GM19035 (cell line): Measurements from ENCODE around the gene DAGLB.

Source experiments
- ATAC-seq: cut with Tn5 transposase; IDR thresholded peaks from one replicate; pipeline ENCODE4 v1.9.1; 2021; ENCODE audit not compliant: unreplicated experiment

The DAGLB gene

GRCh38 chr7:6376820-6377219, 70.9 kb downstream of the DAGLB start:
- ATAC-seq = no peak

GRCh38 chr7:6375348-6376101, 72.2 kb downstream of the DAGLB start:
- ATAC-seq = no peak

- ATAC-seq = no peak
Measured at GRCh38 chr7:6367701-6368211, 80.0 kb downstream of the DAGLB start.

GRCh38 chr7:6365451-6365850, 82.3 kb downstream of the DAGLB start:
- ATAC-seq = no peak

- no peak for ATAC-seq
Measured at GRCh38 chr7:6360841-6361240, 86.9 kb downstream of the DAGLB start.

- ATAC-seq = no peak
Measured at GRCh38 chr7:6359734-6360133, 88.0 kb downstream of the DAGLB start.
